Inferior parietal cortex (tissue), 1 donor: ENCODE data around the gene TTC23L.

Experiments
- DNase-seq: peaks from one replicate; pipeline ENCODE4 v3.0.0-alpha.2; 2016; ENCODE audit errors: extremely low spot score

Gene TTC23L

GRCh38 chr5:34869256-34869655 is 30.3 kb downstream of the TTC23L start:
- peak; percentile 65 for DNase-seq

- DNase-seq = no peak
These were observed 31.4 kb downstream of the TTC23L start for GRCh38 chr5:34870382-34870781.

DNA sequence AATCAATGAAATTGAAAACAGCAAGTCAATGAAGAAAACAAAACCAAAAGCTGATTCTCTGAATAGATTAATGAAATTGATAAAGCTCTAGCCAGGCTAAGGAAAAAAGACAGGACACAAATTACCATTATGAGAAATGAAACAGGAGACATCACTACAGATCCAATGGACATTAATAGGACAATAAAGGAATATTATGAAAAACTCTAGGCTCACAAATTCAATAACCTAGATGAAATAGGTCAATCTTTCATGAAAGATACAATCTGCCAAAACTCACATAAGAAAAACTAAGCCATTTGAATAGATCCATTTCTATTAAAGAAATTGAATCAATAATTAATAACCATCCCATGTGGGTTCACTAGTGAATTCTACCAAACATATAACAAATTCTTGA is 37.3 kb downstream of the TTC23L start:
- DNase-seq = no peak

GRCh38 chr5:34881246-34881645 is 42.3 kb downstream of the TTC23L start:
- DNase-seq = no peak

GRCh38 chr5:34886392-34887119 is 47.6 kb downstream of the TTC23L start:
- no peak for DNase-seq

DNA sequence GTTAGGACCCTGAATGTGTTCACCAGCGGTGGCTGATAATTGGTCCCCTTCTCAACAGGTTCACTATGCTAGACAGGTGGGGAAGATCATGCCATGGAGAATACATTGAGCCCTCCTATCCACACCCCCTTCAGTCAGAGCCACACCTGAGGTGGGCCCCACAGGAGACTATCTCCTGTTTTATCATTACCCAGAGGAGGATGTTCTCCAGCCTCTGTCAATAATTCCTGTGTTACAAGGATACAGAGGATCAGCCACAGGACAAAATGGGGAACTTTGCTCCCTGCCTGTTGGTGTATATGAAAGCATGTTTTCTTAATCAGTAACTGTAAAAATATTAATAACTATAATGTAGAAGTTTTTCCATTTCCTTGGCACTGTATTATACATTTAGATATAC is 50.4 kb downstream of the TTC23L start:
- no peak for DNase-seq

- no peak for DNase-seq
These were observed 53.0 kb downstream of the TTC23L start for GRCh38 chr5:34891981-34892380.

DNA sequence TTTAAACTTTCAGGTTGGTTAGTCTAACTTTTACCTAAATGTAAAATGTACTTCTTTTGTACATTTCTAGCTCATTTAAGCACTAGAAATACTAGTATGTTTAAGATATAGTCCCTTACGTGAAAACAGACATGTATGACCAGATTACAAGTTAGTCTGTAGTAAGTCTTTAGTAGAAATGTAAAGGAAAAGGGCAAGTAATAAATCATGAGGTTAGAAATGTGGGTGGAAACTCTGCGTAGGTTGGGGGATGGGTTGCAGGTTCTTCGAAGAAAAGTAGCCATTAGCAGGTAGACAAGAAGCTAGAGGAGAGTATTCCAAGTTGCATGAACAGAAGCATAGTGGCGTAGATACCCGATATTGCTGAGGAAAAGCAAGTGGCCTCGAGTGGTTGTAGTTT is 53.5 kb downstream of the TTC23L start:
- no peak for DNase-seq

DNA sequence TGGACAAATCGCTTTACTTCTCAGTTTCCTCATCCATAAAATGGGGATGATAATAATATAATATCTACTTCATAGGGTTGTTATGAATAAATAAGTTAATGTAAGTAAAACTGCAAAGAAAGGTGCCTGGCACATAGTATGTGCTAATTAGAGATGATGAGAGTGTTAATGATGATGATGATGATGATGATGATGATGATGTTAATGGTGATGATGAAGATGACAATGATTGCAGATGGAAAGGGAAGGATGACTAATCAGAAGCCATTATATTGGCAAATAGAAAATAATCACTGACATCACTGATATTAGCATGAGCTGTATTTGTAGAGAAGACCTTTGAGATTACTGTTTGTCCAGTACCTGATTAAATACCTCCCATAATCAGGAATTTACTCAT is 55.8 kb downstream of the TTC23L start:
- no peak for DNase-seq

DNA sequence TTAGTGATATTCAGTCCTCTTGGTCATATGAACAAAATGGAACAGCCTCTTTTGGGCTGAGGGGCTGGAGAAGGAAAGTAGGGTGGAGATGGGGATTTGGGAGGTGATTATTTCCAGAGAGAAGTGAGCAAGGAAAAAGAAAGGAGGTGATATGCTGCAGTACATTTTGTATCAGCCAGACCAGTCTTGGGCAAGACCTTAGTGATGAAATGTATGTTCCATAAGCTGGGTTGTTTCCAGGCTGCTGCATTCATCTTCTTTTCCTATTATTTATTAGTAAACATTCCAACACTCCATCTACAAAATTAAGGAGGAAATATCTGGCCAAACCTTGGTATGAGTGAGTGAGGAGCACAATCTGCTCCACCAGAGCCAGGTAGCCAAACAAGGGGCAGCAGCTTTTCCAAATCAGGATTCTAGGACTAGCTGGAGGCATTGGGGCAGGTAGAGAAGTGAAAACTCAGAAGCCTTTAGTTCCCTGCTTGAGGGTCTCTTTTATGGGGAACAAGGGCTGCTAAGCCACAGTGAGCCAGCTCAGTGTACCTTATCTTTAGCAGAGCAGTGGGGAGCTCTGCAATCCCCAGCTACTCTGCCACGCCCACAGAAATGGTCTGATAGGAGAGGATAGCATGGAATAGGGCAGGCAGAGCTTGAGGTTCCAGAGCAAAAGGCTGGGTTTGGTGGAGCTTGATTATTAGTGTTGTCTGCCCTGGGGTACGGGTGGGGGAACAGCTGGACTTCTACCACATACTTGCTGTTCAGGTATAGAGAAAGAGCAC is 56.9 kb downstream of the TTC23L start:
- DNase-seq = no peak

DNA sequence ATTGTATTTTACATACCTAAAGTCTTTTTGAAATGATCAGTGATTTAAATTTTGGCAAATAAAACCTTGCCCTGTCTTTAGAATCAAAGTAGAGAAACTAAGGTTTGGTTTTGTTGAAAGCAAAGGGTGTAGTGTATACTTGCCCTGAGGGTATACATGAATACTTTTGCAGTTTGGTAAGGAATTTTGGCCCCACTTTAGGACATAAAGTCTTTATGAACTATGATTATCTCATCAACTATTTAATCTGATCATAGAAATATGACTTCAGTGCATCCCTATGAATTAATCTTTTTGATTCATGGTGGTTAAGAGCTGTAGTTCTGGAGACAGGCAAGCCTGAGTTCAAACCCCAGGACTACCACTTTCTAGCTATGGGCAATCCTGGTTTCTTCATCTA is 58.7 kb downstream of the TTC23L start:
- DNase-seq = no peak

DNA sequence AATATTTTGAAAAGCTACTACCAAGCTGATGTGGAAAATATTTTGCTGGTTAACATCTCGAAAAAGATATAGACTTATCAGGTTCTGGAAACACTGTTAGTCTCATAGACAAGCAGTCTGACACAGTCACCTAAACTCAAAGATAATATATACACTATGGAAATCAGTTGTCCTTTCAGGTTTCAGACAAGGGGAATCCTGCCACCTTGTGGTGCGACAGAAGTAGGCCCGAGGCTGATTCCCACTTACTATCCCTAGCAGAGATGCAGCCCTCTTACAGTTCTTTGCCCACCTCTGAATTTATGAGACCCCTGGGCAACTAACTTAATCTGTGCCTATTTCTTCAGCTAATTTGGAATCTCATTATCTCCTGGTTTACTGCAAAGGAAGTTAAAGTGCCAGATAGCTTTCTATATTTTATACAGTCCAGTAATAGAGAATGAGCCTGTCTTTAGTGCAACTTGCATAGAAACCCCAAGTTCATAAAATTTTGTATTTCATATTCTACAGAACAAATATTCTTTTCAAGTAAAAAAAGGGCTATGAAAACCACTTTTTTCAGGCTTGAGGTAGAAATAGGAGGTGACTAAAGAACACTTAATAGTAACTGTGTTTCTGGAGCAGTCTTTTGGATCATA is 59.4 kb downstream of the TTC23L start:
- peak; percentile 91 for DNase-seq

DNA sequence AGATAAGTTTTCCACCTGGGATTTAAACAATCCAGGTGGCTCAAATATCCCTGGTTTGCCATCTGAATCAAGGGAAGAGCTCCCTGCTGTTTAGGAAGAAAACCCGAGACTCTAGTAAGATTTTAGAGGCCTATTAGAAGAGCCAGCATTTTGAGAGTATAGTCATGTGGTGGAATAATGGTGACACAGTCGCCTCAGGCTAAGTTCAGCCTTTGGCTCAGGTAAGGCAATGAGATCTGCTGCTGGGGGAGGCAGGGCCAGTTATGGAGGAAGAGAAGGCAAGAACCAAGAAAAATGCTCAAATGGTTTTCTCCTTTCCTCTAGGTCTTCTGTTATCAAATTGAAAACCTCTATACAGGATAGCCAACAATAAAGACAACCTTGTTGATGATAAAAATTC is 60.1 kb downstream of the TTC23L start:
- DNase-seq = no peak

GRCh38 chr5:34900652-34901051 is 61.7 kb downstream of the TTC23L start:
- no peak for DNase-seq

DNA sequence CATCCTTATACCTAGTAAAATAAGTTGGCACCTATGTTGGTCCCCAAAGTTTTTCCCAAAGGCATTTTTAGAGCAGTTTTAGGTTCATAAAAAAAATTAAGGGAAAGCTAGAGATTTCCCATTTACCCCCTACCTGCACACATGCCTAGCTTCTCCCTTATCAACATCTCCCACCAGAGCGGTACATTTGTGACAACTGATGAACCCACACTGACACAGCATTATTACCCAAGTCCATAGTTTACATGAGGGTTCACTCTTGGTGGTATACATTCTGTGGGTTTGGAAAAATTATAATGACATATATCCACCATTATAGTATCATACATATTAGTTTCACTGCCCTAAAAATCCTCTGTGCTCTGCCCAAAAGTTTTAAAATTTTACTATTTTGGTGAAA is 64.3 kb downstream of the TTC23L start:
- DNase-seq = no peak

DNA sequence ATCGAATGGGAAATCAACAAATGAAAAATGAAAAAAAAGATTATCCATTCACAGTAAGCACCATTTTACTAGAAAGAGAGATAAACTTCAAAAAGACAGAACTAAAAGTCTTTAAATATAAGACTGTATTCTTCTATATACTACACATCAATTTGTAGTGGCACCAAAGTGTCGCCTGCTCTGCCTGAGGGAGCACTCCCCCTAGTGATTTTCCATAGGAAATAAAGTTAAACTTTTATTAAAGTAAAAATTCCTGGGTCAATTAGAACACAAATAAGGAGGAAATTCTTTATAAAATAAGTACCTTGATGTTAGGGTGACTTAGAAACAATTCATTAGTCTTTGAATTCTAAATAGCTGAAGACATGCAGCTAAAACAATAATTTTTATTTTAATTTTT is 66.6 kb downstream of the TTC23L start:
- DNase-seq = no peak

- DNase-seq = no peak
These were observed 74.1 kb downstream of the TTC23L start for GRCh38 chr5:34913072-34913471.

DNA sequence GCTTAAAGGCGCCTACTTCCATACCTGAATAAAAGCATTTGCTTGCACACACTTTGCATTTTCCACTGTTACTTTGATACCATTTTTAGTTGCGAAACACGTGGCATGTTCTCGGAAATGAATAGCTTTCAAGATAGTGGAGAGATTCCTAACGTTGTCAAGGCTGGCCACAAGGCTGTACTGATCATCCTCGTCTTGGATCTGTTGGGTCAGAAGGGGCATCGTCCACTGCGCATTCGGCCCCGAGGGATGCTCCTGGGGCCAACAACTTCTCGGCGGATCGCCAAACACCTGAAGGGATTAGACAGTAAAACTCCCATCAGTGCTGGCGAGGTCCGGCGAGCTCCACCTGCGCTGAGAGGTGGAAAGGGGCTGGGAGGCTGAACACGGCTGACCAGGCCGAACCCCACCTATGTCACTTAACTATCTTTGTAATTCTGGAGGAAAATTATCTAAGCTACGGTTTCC is 75.7 kb downstream of the TTC23L start:
- no peak for DNase-seq

DNA sequence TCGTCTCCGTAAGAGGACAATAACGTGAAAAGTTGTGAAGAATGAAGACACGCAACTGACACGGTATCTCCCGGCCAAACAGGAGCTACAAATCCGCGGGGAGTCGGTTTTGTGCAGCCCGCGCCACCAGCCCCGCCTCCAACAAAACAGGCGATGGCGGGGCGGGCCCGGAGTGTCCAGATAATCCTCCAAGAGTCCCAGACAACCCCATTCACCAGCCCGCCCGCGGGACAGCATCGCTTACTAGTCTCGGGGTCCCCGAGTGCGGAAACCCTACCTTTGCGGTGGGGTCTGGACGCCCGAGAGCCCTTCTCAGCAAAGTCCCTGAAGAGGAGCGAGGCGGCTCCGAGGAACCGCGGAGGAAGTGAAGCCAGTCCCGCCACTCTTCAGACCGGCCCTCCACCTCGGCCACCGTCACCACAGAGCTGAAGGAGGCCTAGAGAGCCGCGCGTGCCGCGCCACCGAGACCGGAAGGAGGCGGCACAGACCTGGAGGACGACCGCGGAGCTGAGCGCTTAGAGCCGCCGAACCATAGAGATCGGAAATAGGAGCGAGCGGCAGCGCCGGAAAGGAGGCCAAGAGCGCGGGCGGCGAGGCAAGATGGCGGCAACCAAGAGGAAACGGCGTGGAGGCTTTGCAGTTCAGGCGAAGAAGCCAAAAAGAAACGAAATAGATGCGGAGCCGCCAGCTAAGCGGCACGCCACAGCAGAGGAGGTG is 76.3 kb downstream of the TTC23L start, which contains the start of the genes BRIX1 and RAD1:
Gene BRIX1, plus strand, starts transcription at position 573 of the 717 bp plus-strand sequence. Its CDS starts 28 bp downstream, at position 601.
Gene RAD1, minus strand, starts transcription at position 366 of the 717 bp plus-strand sequence. CDS start 612 bp downstream, outside the sequence.
- peak; percentile 97 for DNase-seq

GRCh38 chr5:34915856-34916192 is 76.9 kb downstream of the TTC23L start:
- no peak for DNase-seq

- no peak for DNase-seq
These were observed 77.6 kb downstream of the TTC23L start for GRCh38 chr5:34916518-34916917.

DNA sequence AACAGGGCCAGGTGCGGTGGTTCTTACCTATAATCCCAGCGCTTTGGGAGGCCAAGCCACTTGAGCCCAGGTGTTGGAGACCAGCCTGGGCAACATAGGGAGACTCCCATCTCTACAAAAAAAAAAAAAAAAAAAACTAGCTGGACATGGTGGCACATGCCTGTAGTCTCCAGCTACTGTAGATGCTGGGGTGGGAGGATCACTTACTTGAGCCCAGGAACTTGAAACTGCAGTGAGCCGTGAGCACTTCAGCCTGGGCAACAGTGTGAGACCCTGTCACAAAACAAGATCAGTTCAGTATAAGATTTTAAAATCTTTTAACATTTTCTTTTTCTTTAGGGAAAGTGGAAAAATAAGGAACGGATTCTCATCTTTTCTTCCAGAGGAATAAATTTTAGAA is 79.1 kb downstream of the TTC23L start:
- DNase-seq = no peak
